ENCODE results near the gene CHMP1A.
"Not testable (repeated sequence)": the region's sequence is repeated elsewhere in the genome, so short reads cannot be mapped to it uniquely, and the experiment has no call there.

The CHMP1A gene

GRCh38 chr16:89689142-89689541 is 31.6 kb upstream of the CHMP1A start:
- H3K4me3 ChIP-seq (ENCODE audit: low read length), result no peak overlapping the region
- no peaks in the 10 kb centered on the region for H3K27me3 ChIP-seq (ENCODE audit: control insufficient read depth, insufficient read depth, low read length)
- H3K4me1 ChIP-seq (ENCODE audit: control insufficient read depth, insufficient read depth, low read length), result peaks cover 3% of the 10 kb centered on the region
- H3K9ac ChIP-seq (ENCODE audit: low read length), result no peak overlapping the region
- H3K36me3 ChIP-seq (ENCODE audit: control insufficient read depth, insufficient read depth, low read length), result peaks cover 20% of the 10 kb centered on the region
- no peak overlapping the region for H3K27ac ChIP-seq (ENCODE audit: low read depth, low read length)

DNA sequence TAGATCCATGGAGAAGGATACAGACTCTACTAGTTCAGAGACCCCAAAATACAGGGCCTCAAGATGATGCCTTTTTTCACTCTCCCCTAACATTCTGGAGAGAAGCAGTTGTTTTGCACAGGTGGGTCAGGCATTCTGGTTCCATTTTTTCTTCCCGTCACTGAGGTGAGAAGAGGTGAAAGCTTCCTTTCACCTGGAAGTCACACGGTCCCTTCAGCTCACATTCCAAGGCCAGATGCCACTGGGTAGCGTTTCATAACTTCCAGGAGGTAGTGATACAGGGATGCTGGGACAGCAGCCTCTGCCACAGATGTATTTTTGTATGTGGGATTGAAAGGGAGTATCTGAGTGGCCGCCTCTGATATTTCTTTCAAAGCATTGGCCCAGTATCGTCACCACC is 30.9 kb upstream of the CHMP1A start:
- no peak overlapping the region for H3K9ac ChIP-seq (ENCODE audit: low read length)
- H3K4me3 ChIP-seq (ENCODE audit: low read length), result no peak overlapping the region
- H3K27ac ChIP-seq (ENCODE audit: low read depth, low read length), result no peak overlapping the region
- H3K27me3 ChIP-seq (ENCODE audit: control insufficient read depth, insufficient read depth, low read length), result no peaks in the 10 kb centered on the region
- peaks cover 3% of the 10 kb centered on the region for H3K4me1 ChIP-seq (ENCODE audit: control insufficient read depth, insufficient read depth, low read length)
- H3K36me3 ChIP-seq (ENCODE audit: control insufficient read depth, insufficient read depth, low read length), result peaks cover 14% of the 10 kb centered on the region

DNA sequence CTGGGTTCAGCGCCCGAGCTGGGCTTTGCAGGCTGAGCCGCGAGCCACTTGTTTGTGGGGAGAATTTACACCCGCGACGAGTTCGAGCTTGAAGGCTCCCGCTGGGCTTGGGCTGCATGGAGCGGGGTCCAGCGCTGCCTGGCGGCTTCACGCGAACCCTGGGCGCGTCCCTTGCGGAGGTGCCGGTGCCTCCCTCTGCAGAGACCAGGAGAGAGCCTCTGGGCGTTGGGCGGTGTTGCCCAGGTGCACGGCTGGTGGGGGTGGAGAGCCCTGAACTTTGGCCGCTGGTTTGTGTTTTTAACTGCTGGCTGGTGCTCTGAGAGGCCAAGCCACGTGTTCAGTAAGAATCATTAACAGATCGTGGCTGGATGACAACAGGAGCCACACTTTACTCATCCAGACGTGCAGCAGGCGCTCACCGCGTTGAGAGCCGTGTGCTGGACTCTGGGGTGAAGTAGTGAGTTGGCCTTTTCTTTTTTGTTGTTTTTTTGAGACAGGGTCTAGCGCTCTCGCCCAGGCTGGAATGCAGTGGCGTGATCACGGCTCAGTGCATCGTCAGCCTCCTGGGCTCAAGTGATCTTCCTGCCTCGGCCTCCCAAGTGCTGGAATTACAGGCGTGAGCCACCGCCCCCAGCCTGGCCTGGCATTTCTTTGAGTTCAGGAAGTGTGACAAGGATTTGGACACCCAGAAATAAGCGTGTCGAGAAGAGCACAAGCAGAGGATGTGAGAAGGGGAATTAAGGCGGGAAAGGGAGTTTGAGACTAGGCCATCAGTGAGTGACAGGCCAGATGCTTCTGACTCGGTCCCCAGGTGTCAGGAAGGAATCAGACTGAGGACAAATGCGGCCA is 29.8 kb upstream of the CHMP1A start:
- H3K9ac ChIP-seq (ENCODE audit: low read length), result no peak overlapping the region
- peaks cover 12% of the 10 kb centered on the region for H3K36me3 ChIP-seq (ENCODE audit: control insufficient read depth, insufficient read depth, low read length)
- no peaks in the 10 kb centered on the region for H3K27me3 ChIP-seq (ENCODE audit: control insufficient read depth, insufficient read depth, low read length)
- H3K4me3 ChIP-seq (ENCODE audit: low read length), result peak overlapping the region; percentile 96
- peaks cover 3% of the 10 kb centered on the region for H3K4me1 ChIP-seq (ENCODE audit: control insufficient read depth, insufficient read depth, low read length)
- peak overlapping the region; percentile 84 for H3K27ac ChIP-seq (ENCODE audit: low read depth, low read length)

DNA sequence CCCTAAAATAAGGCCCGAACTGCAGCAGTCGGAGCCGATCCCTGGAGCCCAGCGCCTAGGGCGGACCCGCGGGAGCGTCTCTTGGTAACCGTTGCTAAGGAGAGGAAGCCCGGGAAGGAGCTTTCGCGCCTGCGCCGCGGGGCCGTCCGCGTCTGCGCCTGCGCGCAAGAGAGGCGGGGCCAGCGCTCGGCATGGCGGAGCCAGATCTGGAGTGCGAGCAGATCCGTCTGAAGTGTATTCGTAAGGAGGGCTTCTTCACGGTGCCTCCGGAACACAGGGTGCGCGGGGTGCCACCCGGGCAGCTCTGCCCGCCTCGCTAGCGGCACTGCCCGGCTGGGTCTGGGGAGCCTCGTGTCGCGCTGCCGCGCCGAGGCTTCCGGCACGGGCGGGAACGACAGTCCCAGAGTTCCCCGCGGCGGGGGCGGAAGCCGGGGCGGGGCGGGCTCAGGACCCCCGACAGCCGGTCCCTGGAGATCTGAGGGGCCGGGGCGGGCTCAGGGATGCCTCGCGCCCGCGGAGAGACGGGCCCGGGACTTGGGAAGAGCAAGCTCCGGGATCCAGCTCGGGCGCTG is 29.1 kb upstream of the CHMP1A start, which contains the start of gene CDK10:
Gene CDK10, plus strand, starts transcription at position 170 of the 572 bp plus-strand sequence. Its CDS starts 22 bp downstream, at position 192.
- Histone ChIP-seq H3K4me1 (ENCODE audit: control insufficient read depth, insufficient read depth, low read length) (peaks cover 3% of the 10 kb centered on the region), H3K36me3 (ENCODE audit: control insufficient read depth, insufficient read depth, low read length) (peaks cover 11% of the 10 kb centered on the region), H3K27ac (ENCODE audit: low read depth, low read length) (peak within 1 kb of the TSS; percentile 84), H3K27me3 (ENCODE audit: control insufficient read depth, insufficient read depth, low read length) (no peaks in the 10 kb centered on the region), H3K4me3 (ENCODE audit: low read length) (peak within 1 kb of the TSS; percentile 96), H3K9ac (ENCODE audit: low read length) (peak within 1 kb of the TSS; percentile 58)

DNA sequence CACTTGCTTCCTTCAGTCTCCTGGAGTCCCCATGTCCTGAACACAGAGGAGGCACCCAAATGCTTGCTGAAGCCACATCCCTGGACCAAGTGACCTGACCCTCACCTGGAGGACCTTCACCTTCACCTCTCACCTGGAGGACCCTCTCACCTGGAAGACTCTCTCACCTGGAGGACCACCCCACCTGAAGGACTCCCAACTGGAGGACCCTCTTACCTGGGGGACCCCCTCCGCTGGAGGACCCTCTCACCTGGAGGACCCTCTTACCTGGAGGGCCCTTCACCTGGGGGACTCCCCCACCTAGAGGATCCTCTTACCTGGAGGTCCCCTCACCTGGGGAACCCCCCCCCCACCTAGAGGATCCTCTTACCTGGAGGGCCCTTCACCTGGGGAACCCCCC is 28.4 kb upstream of the CHMP1A start:
- Histone ChIP-seq H3K27me3 (ENCODE audit: control insufficient read depth, insufficient read depth, low read length) (no peaks in the 10 kb centered on the region), H3K4me1 (ENCODE audit: control insufficient read depth, insufficient read depth, low read length) (peaks cover 3% of the 10 kb centered on the region), H3K36me3 (ENCODE audit: control insufficient read depth, insufficient read depth, low read length) (peaks cover 7% of the 10 kb centered on the region), H3K4me3 (ENCODE audit: low read length) (no peak overlapping the region), H3K9ac (ENCODE audit: low read length) (no peak overlapping the region), H3K27ac (ENCODE audit: low read depth, low read length) (no peak overlapping the region)

DNA sequence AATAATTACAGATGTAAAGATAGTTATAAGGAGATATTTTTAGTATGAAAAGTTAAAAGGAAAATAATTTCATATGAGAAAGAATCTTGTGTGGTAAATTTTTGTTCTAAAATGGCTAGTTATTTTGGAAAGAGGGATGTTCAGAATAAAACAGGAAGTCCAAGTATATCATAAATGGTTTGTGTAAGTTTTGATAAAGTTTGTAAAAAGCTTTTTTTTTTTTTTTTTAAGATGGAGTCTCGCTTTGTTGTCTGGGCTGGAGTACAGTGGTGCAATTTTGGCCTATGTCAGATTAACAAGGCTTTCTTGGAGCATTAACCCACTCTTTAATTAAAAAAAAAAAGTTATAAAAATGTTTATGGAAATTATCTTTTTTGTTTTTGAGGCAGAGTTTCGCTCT is 20.8 kb upstream of the CHMP1A start:
- no peaks in the 10 kb centered on the region for H3K27me3 ChIP-seq (ENCODE audit: control insufficient read depth, insufficient read depth, low read length)

DNA sequence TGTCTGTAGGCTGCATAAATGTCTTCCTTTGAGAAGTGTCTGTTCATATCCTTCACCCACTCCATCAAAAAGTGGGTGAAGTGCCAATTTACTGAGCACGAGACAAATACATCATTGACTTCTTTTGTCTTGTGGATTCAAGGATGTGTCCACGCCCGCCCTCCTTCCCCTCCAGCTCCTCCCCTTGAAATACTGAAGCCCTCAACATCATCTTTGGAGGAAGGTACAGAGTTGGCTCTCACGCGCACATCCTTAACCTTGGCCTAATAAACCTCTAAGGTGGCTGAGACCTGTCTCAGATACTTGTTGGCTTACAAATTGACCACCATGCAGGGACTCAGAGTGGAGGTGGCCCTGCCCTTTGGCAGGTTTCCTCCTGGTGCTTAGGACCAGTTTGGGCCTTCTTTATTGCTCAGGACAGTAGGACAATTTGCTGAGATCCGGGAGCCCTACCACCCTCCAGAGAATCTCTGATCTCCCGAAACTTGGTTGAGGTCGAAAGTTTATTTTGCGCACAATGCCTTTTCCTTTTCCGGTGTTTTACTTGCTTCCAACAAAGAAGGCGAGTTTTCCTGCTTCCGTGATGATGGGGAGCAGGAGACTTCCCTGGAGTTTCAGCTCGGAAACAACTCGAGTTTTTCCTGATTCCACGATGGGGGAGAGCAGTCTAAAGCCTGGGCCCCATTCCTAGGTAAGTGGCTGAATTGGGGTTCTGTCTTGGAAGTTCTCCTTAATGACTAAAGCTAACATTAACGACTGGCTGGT is 14.9 kb upstream of the CHMP1A start:
- no peak overlapping the region for H3K4me3 ChIP-seq (ENCODE audit: low read length)
- no peaks in the 10 kb centered on the region for H3K36me3 ChIP-seq (ENCODE audit: control insufficient read depth, insufficient read depth, low read length)
- no peak overlapping the region for H3K9ac ChIP-seq (ENCODE audit: low read length)
- H3K27ac ChIP-seq (ENCODE audit: low read depth, low read length), result no peak overlapping the region
- no peaks in the 10 kb centered on the region for H3K27me3 ChIP-seq (ENCODE audit: control insufficient read depth, insufficient read depth, low read length)
- no peaks in the 10 kb centered on the region for H3K4me1 ChIP-seq (ENCODE audit: control insufficient read depth, insufficient read depth, low read length)

More for the DNA sequence above, 20.8 kb upstream of the CHMP1A start:
- H3K4me3 ChIP-seq (ENCODE audit: low read length), result no peak overlapping the region
- H3K4me1 ChIP-seq (ENCODE audit: control insufficient read depth, insufficient read depth, low read length), result no peaks in the 10 kb centered on the region
- H3K27ac ChIP-seq (ENCODE audit: low read depth, low read length), result no peak overlapping the region
- H3K36me3 ChIP-seq (ENCODE audit: control insufficient read depth, insufficient read depth, low read length), result no peaks in the 10 kb centered on the region
- no peak overlapping the region for H3K9ac ChIP-seq (ENCODE audit: low read length)

- H3K27ac ChIP-seq (ENCODE audit: low read depth, low read length); H3K4me1 ChIP-seq (ENCODE audit: control insufficient read depth, insufficient read depth, low read length): not testable (repeated sequence)
These were observed 14.1 kb upstream of the CHMP1A start for GRCh38 chr16:89671565-89671964.

DNA sequence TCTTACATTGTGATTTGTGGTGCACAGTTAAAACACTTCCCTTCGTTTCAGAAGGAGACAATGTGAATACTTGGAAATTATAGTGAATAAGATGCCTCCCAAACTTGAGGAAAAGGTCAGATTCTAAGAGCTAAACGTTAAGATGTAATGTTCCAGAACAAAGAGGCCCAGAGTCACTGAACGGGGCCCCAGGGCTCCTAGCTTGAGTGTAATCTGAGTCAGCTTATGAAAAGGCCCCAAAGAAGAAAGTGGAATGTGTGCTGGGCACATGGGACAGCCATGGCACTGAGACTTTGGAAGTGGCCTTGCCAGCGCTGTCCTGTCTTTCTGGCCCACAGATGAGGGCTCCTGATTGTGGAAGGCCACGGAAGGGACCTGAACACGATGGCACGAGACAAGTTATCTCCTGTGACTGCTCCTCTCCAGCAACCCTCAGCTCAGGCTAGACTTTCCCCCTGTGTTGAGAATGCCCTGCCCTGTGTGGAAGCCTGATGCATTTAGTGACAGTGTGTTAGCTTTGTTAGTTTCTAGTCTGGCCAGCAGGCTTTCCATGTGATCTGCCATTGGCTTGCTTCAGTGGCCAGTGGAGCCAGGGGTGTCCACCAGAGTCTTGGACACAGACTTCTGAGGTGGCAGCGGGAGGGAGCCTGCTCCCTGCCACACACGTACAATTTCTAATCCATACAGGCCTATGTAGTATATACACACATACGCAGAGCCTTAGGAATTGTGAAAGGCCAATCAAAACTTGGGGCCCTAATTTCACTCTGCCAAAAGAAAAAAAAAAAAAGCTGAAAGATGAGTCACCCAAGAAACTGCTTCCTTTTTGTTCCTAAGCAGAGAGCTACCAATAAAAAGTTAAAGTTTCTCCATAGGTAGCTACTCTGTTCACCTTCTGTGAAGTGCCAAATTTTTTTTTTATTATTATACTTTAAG is 13.3 kb upstream of the CHMP1A start:
- Histone ChIP-seq H3K36me3 (ENCODE audit: control insufficient read depth, insufficient read depth, low read length) (no peaks in the 10 kb centered on the region), H3K27ac (ENCODE audit: low read depth, low read length) (no peak overlapping the region), H3K4me3 (ENCODE audit: low read length) (no peak overlapping the region), H3K9ac (ENCODE audit: low read length) (no peak overlapping the region), H3K27me3 (ENCODE audit: control insufficient read depth, insufficient read depth, low read length) (no peaks in the 10 kb centered on the region), H3K4me1 (ENCODE audit: control insufficient read depth, insufficient read depth, low read length) (no peaks in the 10 kb centered on the region)

More at GRCh38 chr16:89671565-89671964, 14.1 kb upstream of the CHMP1A start:
- not testable (repeated sequence) for H3K27me3 ChIP-seq (ENCODE audit: control insufficient read depth, insufficient read depth, low read length); H3K4me3 ChIP-seq (ENCODE audit: low read length); H3K9ac ChIP-seq (ENCODE audit: low read length); H3K36me3 ChIP-seq (ENCODE audit: control insufficient read depth, insufficient read depth, low read length)

- H3K27me3 ChIP-seq (ENCODE audit: control insufficient read depth, insufficient read depth, low read length), result no peaks in the 10 kb centered on the region
- no peak overlapping the region for H3K27ac ChIP-seq (ENCODE audit: low read depth, low read length)
- H3K4me1 ChIP-seq (ENCODE audit: control insufficient read depth, insufficient read depth, low read length), result no peaks in the 10 kb centered on the region
- no peak overlapping the region for H3K4me3 ChIP-seq (ENCODE audit: low read length)
- H3K9ac ChIP-seq (ENCODE audit: low read length), result no peak overlapping the region
- H3K36me3 ChIP-seq (ENCODE audit: control insufficient read depth, insufficient read depth, low read length), result no peaks in the 10 kb centered on the region
These were observed 12.2 kb upstream of the CHMP1A start for GRCh38 chr16:89669755-89670154.

GRCh38 chr16:89668790-89669158 is 11.3 kb upstream of the CHMP1A start:
- H3K4me3 ChIP-seq (ENCODE audit: low read length), result no peak overlapping the region
- no peaks in the 10 kb centered on the region for H3K27me3 ChIP-seq (ENCODE audit: control insufficient read depth, insufficient read depth, low read length)
- H3K27ac ChIP-seq (ENCODE audit: low read depth, low read length), result no peak overlapping the region
- no peak overlapping the region for H3K9ac ChIP-seq (ENCODE audit: low read length)
- no peaks in the 10 kb centered on the region for H3K4me1 ChIP-seq (ENCODE audit: control insufficient read depth, insufficient read depth, low read length)
- H3K36me3 ChIP-seq (ENCODE audit: control insufficient read depth, insufficient read depth, low read length), result no peaks in the 10 kb centered on the region

All from rectal smooth muscle tissue (tissue), 1 donor.